ENCODE measurements around the gene LRRC42. TPM values are rescaled to one million over a fixed set of nuclear protein-coding genes. Genes with fewer than 3 reads are reported as not detected.

LRRC42 gene
- polyA plus RNA-seq, 2 of the 4 experiments (the other 2 are of a cell fraction) = 29.7 to 35.1 TPM

GRCh38 chr1:53919675-53920066 lies 26.5 kb upstream of the LRRC42 start (continued):
- TF ChIP-seq PHF8 (IDR thresholded peaks at IDR 0.05; ENCODE audit: borderline replicate concordance, low read depth) = no peak

DNA sequence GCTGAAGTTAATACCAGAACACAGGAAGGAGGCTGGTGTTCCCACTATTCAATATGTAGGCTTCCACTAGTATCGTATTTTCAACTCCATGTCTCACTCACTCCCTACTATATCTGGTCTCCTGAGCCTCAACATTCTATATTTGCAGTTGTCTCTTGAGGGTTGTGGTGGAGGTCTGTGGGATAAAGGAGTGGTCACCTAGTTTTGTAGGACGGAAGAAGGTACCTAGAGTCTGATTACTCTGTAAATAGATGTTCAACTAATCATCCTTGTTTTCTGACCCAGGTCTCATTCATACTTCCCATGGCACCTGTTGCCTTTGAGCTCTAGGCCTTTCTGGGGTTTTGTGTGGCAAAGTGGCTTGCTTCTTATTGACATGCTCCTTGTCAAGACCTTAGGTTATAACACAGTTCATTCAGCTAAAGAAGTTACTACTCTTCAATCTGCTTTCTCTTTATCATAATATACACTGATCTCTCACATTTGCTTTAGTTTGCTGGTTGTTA lies 18.7 kb upstream of the LRRC42 start:
- Histone ChIP-seq H3K27ac (no peak overlapping the region), H3K4me1 (no peaks in the 10 kb centered on the region), H3K9me3 (peaks cover 6% of the 10 kb centered on the region; the same call in 1 of the 3 replicates), H3K4me2 (no peak overlapping the region), H3K4me3 (no peak overlapping the region)
- POLR2A ChIA-PET = no interaction called here
- no peak for ATAC-seq
- 100% methylated on average over 2 of the region's 2 CpGs for WGBS (ENCODE audit: missing lambda C conversion rate)
- FAIRE-seq = no peak
- CTCF ChIA-PET = interaction anchor here (0.8 to 1.5 kb wide), 3 partner anchors 10 to 67 kb away, joined by 3 to 4 read pairs (median 3); no protein-coding TSS in a partner anchor
- TF ChIP-seq FOXS1 (CRISPR knock-in tag; IDR thresholded peaks at IDR 0.05) (no peak), HEYL (CRISPR knock-in tag; IDR thresholded peaks at IDR 0.05) (no peak), SMC3 (IDR thresholded peaks at IDR 0.05) (no peak), TFCP2L1 (CRISPR knock-in tag; IDR thresholded peaks at IDR 0.05) (no peak), ZNF302 (CRISPR knock-in tag; IDR thresholded peaks at IDR 0.05) (no peak), CBX2 (IDR thresholded peaks at IDR 0.05; ENCODE audit: borderline replicate concordance, low read depth) (no peak), HOXB13 (CRISPR knock-in tag; IDR thresholded peaks at IDR 0.05; ENCODE audit: low read depth) (no peak), ZC3H11A (IDR thresholded peaks at IDR 0.05) (no peak), RAD21 (conservative IDR thresholded peaks at IDR 0.05 in 1 of 2, IDR thresholded peaks at IDR 0.05 in 1 of 2) (no peak), HOXB5 (CRISPR knock-in tag; IDR thresholded peaks at IDR 0.05) (no peak), RARB (CRISPR knock-in tag; IDR thresholded peaks at IDR 0.05) (no peak), ZSCAN20 (CRISPR knock-in tag; IDR thresholded peaks at IDR 0.05) (no peak), NPAS2 (CRISPR knock-in tag; IDR thresholded peaks at IDR 0.05; ENCODE audit: borderline replicate concordance) (no peak), RCOR1 (IDR thresholded peaks at IDR 0.05; ENCODE audit: low read depth, low read length) (no peak)
- DNase-seq (ENCODE audit: low read depth in 1 of 2, low spot score in 1 of 2) = no peak

GRCh38 chr1:53929246-53929960 lies 16.7 kb upstream of the LRRC42 start:
- TF ChIP-seq ZC3H11A (IDR thresholded peaks at IDR 0.05) = no peak
- TF ChIP-seq, protein P1, sequence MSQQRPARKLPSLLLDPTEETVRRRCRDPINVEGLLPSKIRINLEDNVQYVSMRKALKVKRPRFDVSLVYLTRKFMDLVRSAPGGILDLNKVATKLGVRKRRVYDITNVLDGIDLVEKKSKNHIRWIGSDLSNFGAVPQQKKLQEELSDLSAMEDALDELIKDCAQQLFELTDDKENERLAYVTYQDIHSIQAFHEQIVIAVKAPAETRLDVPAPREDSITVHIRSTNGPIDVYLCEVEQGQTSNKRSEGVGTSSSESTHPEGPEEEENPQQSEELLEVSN (IDR thresholded peaks at IDR 0.05; ENCODE audit: borderline replicate concordance, low read depth) = no peak
- TF ChIP-seq NPAS2 (CRISPR knock-in tag; IDR thresholded peaks at IDR 0.05; ENCODE audit: borderline replicate concordance) = no peak
- TF ChIP-seq RAD21 (conservative IDR thresholded peaks at IDR 0.05 in 1 of 2, IDR thresholded peaks at IDR 0.05 in 1 of 2) = no peak
- no peak for TF ChIP-seq RCOR1 (IDR thresholded peaks at IDR 0.05; ENCODE audit: low read depth, low read length)
- no peak for TF ChIP-seq BCL3 (IDR thresholded peaks at IDR 0.05)
- no peak for TF ChIP-seq JUN (IDR thresholded peaks at IDR 0.05)
- no peak for TF ChIP-seq KDM1A (IDR thresholded peaks at IDR 0.05; ENCODE audit: low read depth)
- TF ChIP-seq, protein P2, sequence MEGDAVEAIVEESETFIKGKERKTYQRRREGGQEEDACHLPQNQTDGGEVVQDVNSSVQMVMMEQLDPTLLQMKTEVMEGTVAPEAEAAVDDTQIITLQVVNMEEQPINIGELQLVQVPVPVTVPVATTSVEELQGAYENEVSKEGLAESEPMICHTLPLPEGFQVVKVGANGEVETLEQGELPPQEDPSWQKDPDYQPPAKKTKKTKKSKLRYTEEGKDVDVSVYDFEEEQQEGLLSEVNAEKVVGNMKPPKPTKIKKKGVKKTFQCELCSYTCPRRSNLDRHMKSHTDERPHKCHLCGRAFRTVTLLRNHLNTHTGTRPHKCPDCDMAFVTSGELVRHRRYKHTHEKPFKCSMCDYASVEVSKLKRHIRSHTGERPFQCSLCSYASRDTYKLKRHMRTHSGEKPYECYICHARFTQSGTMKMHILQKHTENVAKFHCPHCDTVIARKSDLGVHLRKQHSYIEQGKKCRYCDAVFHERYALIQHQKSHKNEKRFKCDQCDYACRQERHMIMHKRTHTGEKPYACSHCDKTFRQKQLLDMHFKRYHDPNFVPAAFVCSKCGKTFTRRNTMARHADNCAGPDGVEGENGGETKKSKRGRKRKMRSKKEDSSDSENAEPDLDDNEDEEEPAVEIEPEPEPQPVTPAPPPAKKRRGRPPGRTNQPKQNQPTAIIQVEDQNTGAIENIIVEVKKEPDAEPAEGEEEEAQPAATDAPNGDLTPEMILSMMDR (IDR thresholded peaks at IDR 0.05) = no peak
- TF ChIP-seq MAX (IDR thresholded peaks at IDR 0.05) = no peak
- no peak for TF ChIP-seq KDM5A (IDR thresholded peaks at IDR 0.05)
- TF ChIP-seq POLR2AphosphoS2 (conservative IDR thresholded peaks at IDR 0.05; ENCODE audit: low read length) = no peak
- TF ChIP-seq RNF2 (IDR thresholded peaks at IDR 0.05; ENCODE audit: borderline replicate concordance, low read depth) = no peak
- no peak for TF ChIP-seq MAFK (IDR thresholded peaks at IDR 0.05; ENCODE audit: partially characterized antibody)
- TF ChIP-seq, protein P3, sequence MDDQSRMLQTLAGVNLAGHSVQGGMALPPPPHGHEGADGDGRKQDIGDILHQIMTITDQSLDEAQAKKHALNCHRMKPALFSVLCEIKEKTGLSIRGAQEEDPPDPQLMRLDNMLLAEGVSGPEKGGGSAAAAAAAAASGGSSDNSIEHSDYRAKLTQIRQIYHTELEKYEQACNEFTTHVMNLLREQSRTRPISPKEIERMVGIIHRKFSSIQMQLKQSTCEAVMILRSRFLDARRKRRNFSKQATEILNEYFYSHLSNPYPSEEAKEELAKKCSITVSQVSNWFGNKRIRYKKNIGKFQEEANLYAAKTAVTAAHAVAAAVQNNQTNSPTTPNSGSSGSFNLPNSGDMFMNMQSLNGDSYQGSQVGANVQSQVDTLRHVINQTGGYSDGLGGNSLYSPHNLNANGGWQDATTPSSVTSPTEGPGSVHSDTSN (IDR thresholded peaks at IDR 0.05) = no peak
- TF ChIP-seq ZNF302 (CRISPR knock-in tag; IDR thresholded peaks at IDR 0.05) = no peak
- no peak for TF ChIP-seq EP300 (IDR thresholded peaks at IDR 0.05)
- no peaks in the 10 kb centered on the region for H3K4me1 ChIP-seq
- ATAC-seq (no peak), FAIRE-seq (no peak), DNase-seq (ENCODE audit: low read depth in 1 of 2, low spot score in 1 of 2) (no peak)
- ChIA-PET CTCF (interaction anchor here (0.7 kb wide), 1 partner anchor 534 kb away, joined by 4 read pairs; no protein-coding TSS in a partner anchor), POLR2A (no interaction called here)
- H3K4me3 ChIP-seq = no peak overlapping the region
- 85% methylated on average over 2 of the region's 2 CpGs for WGBS (ENCODE audit: missing lambda C conversion rate)
- no peak overlapping the region for H3K27ac ChIP-seq
- H3K4me2 ChIP-seq = no peak overlapping the region
- peaks cover 15% of the 10 kb centered on the region; the same call in 2 of the 3 replicates for H3K9me3 ChIP-seq

Measured in A549 (cell line).